HG02571 (cell line): ENCODE data around the gene EML2.
A peak's percentile ranks its signal among the peaks of the same experiment; 100 is the strongest.

ENCODE experiments used
- ATAC-seq: cut with Tn5 transposase; IDR thresholded peaks from one replicate; pipeline ENCODE4 v1.9.1; 2021; ENCODE audit warnings: mild to moderate bottlenecking, moderate library complexity; ENCODE audit not compliant: unreplicated experiment

The EML2 gene

GRCh38 chr19:45590300-45591003, 48.7 kb downstream of the EML2 start:
- no peak for ATAC-seq

GRCh38 chr19:45589768-45590167, 49.4 kb downstream of the EML2 start:
- ATAC-seq, result no peak

- ATAC-seq, result no peak
Observed at GRCh38 chr19:45587873-45588272, 51.3 kb downstream of the EML2 start.

- no peak for ATAC-seq
Observed at GRCh38 chr19:45585158-45585577, 54.0 kb downstream of the EML2 start.

- ATAC-seq, result peak; percentile 84
Observed at GRCh38 chr19:45584332-45585157, 54.7 kb downstream of the EML2 start, which contains the start of gene OPA3. Gene OPA3 (minus strand): TSS chr19:45584802. CDS start chr19:45584764, 38 bp downstream.

GRCh38 chr19:45581576-45581975, 57.6 kb downstream of the EML2 start:
- no peak for ATAC-seq

GRCh38 chr19:45578861-45579260, 60.3 kb downstream of the EML2 start:
- no peak for ATAC-seq

GRCh38 chr19:45577111-45577905, 61.9 kb downstream of the EML2 start:
- no peak for ATAC-seq

GRCh38 chr19:45576682-45577081, 62.5 kb downstream of the EML2 start:
- ATAC-seq, result no peak

GRCh38 chr19:45575216-45575615, 64.0 kb downstream of the EML2 start:
- no peak for ATAC-seq

GRCh38 chr19:45574526-45574925, 64.7 kb downstream of the EML2 start:
- ATAC-seq, result no peak

GRCh38 chr19:45571457-45572220, 67.6 kb downstream of the EML2 start:
- no peak for ATAC-seq

- no peak for ATAC-seq
Observed at GRCh38 chr19:45569619-45570421, 69.4 kb downstream of the EML2 start.

- ATAC-seq, result no peak
Observed at GRCh38 chr19:45568732-45569131, 70.5 kb downstream of the EML2 start.

GRCh38 chr19:45567609-45568008, 71.6 kb downstream of the EML2 start:
- no peak for ATAC-seq

GRCh38 chr19:45564131-45564780, 74.9 kb downstream of the EML2 start:
- ATAC-seq, result no peak

- no peak for ATAC-seq
Observed at GRCh38 chr19:45560686-45561085, 78.5 kb downstream of the EML2 start.

- ATAC-seq, result no peak
Observed at GRCh38 chr19:45560038-45560437, 79.2 kb downstream of the EML2 start.
